Thoracic aorta (tissue), 2 donors: Measurements from ENCODE around the gene RASAL1. TPM values are rescaled to one million over a fixed set of nuclear protein-coding genes. Genes with fewer than 3 reads are reported as not detected.

Experiments used
- ATAC-seq: fragments of 150-250 bp; one replicate; pipeline ENCODE4 v1.8.0; 2017; ENCODE audit warnings: low read depth; ENCODE audit not compliant: insufficient number of reproducible peaks, low FRiP score
- DNase-seq: peaks from one replicate; pipeline ENCODE4 v3.0.0-alpha.2; 2020; ENCODE audit warnings: low spot score
- H3K27ac ChIP-seq, 2 donors: fragments of 200-600 bp; sonication (generic); 1 replicate in 1 of 2; 2 replicates in 1 of 2; pipeline ENCODE4 v1.5.1; 2016; ENCODE audit warnings: mild to moderate bottlenecking in 2 of 2, moderate library complexity in 2 of 2
- H3K27me3 ChIP-seq: fragments of 200-600 bp; sonication (generic); replicated peaks from 2 replicates; pipeline ENCODE4 v1.6.0; 2016; ENCODE audit warnings: mild to moderate bottlenecking; ENCODE audit not compliant: insufficient read depth
- H3K36me3 ChIP-seq: fragments of 200-600 bp; sonication (generic); one replicate; pipeline ENCODE4 v1.5.1; 2016
- H3K4me1 ChIP-seq, 2 donors: fragments of 200-600 bp; sonication (generic); 1 replicate in 1 of 2; 2 replicates in 1 of 2; pipeline versions ENCODE4 v1.5.1 to v1.6.0; 2016; ENCODE audit warnings: low read depth in 2 of 2, mild to moderate bottlenecking in 1 of 2; ENCODE audit not compliant: control insufficient read depth in 1 of 2
- H3K4me3 ChIP-seq: fragments of 200-600 bp; sonication (generic); 2 replicates; pipeline ENCODE4 v1.5.1; 2016; ENCODE audit warnings: mild to moderate bottlenecking
- H3K9me3 ChIP-seq: fragments of 200-600 bp; sonication (generic); 2 replicates; pipeline ENCODE4 v1.5.1; 2016
- total RNA-seq, 2 donors: library from RNA; depleted of rRNA; stranded (reverse); fragments of >200 nt; gene quantifications; one replicate each; pipeline versions ENCODE4 v1.1.0 to v1.2.3, GENCODE V29; 2016
- TF ChIP-seq, protein P1 (sequence below): fragments of 200-600 bp; sonication (generic); IDR thresholded peaks from one replicate; pipeline ENCODE4 v1.5.1; 2019; ENCODE audit warnings: antibody characterized with exemption

RASAL1 gene
- total RNA-seq, 2 donors from 2014 or later = 2.0 TPM; not detected in 1

GRCh38 chr12:113077057-113077858, 58.3 kb downstream of the RASAL1 start:
- no peaks in the 10 kb centered on the region for H3K4me1 ChIP-seq
- DNase-seq (no peak), ATAC-seq (no peak)
- no peaks in the 10 kb centered on the region for H3K36me3 ChIP-seq
- TF ChIP-seq, protein P1, sequence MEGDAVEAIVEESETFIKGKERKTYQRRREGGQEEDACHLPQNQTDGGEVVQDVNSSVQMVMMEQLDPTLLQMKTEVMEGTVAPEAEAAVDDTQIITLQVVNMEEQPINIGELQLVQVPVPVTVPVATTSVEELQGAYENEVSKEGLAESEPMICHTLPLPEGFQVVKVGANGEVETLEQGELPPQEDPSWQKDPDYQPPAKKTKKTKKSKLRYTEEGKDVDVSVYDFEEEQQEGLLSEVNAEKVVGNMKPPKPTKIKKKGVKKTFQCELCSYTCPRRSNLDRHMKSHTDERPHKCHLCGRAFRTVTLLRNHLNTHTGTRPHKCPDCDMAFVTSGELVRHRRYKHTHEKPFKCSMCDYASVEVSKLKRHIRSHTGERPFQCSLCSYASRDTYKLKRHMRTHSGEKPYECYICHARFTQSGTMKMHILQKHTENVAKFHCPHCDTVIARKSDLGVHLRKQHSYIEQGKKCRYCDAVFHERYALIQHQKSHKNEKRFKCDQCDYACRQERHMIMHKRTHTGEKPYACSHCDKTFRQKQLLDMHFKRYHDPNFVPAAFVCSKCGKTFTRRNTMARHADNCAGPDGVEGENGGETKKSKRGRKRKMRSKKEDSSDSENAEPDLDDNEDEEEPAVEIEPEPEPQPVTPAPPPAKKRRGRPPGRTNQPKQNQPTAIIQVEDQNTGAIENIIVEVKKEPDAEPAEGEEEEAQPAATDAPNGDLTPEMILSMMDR = no peak
- H3K27me3 ChIP-seq = no peaks in the 10 kb centered on the region
- H3K9me3 ChIP-seq = no peaks in the 10 kb centered on the region
- no peak overlapping the region for H3K4me3 ChIP-seq
- no peak overlapping the region for H3K27ac ChIP-seq

DNA sequence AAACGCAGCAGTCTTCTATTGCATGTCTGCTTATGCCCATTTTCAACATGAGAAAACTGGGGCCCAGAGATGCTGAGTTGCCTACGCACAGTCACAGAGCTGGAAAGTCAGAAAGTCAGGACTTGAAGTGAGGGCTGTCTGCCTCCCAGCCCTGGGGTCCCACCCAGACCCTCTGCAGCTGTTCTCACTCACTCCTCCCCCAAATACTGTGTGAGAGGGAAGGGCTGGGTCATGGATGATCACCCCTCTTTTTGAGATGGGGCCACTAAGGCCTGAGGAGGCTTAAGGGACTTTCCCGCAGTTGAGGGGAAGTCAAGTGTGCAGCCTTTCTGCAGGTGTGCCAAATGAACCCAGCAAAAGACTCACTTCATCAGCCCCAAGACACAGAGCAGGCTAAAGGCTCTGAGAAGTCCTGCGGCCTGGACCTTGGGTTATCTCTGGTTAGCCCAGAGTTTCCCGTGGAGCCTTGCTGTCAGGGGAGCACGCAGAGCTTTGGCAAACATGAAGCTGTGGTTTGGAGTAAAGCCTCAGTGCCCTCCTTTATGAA, 60.4 kb downstream of the RASAL1 start:
- Histone ChIP-seq H3K27me3 (no peaks in the 10 kb centered on the region), H3K36me3 (no peaks in the 10 kb centered on the region), H3K4me1 (no peaks in the 10 kb centered on the region), H3K4me3 (no peak overlapping the region), H3K27ac (no peak overlapping the region), H3K9me3 (no peaks in the 10 kb centered on the region)
- TF ChIP-seq, protein P1 = no peak
- ATAC-seq = no peak
- no peak for DNase-seq

- H3K4me1 ChIP-seq = no peaks in the 10 kb centered on the region
- no peak overlapping the region for H3K27ac ChIP-seq
- no peak for ATAC-seq
- no peaks in the 10 kb centered on the region for H3K27me3 ChIP-seq
- no peak overlapping the region for H3K4me3 ChIP-seq
- H3K36me3 ChIP-seq = no peaks in the 10 kb centered on the region
- DNase-seq = no peak
- no peaks in the 10 kb centered on the region for H3K9me3 ChIP-seq
- TF ChIP-seq, protein P1 = no peak
Measured at GRCh38 chr12:113073586-113073985, 62.0 kb downstream of the RASAL1 start.

GRCh38 chr12:113072136-113072535, 63.4 kb downstream of the RASAL1 start:
- TF ChIP-seq, protein P1 = no peak
- ATAC-seq (no peak), DNase-seq (no peak)
- Histone ChIP-seq H3K4me3 (no peak overlapping the region), H3K27me3 (no peaks in the 10 kb centered on the region), H3K4me1 (no peaks in the 10 kb centered on the region), H3K27ac (no peak overlapping the region), H3K9me3 (no peaks in the 10 kb centered on the region), H3K36me3 (no peaks in the 10 kb centered on the region)

DNA sequence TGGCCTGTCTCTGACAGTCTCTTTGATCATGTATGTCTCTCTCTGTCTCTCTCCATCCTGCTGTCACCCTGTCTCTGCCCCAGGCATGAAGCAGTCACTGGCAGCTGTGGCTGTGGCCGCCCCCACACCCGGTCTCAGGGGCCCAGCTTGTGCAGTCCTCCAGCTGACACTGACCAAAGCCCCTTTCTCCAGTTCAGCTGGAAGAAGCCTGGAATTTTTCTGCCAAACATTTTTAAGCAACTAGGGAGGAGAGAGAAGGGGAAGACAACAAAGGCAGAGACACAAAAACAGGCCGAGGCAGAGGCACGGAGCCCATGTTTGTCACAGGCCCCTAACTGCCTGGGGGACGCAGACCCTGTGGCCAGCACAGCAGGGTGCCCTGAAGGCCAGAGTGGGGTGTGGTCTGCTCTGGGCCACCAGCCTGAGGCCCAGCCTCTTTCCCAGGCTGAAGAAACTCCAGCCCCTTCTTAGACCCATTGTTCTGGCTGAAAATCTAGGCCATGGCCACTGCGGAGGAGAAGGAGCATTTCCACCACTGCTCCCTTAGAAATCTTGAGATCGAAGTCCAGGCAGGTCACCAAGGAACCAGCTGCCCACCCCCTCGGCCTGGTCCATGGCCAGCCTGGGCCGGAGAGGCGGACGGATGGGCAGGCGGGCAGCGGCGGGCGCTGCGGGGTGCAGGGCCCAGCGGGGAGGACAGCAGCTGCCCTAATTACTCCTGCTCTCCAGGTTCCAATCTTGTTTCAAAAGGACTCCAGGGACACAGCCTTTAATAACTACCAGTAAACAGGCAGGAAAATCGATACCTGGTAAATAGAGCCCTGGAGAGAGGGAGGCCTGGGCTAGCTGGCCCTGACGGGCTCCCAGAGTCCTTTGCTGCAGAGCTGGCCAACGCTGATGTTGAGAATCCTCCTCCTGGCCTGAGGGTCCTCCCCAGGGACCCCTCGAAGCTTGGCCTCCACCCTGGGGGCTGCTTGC, 64.1 kb downstream of the RASAL1 start:
- Histone ChIP-seq H3K4me3 (no peak overlapping the region), H3K36me3 (no peaks in the 10 kb centered on the region), H3K27me3 (no peaks in the 10 kb centered on the region), H3K9me3 (no peaks in the 10 kb centered on the region), H3K4me1 (no peaks in the 10 kb centered on the region), H3K27ac (no peak overlapping the region)
- ATAC-seq = no peak
- DNase-seq = no peak
- TF ChIP-seq, protein P1 = no peak
